Vagina (tissue), 2 donors: ENCODE results near the gene GNAS-AS1.

Source experiments
- POLR2AphosphoS5 ChIP-seq, 2 donors: sonication (generic); formaldehyde crosslinking; IDR thresholded peaks; one replicate each; pipeline ENCODE4 v1.9.0; 2017; ENCODE audit warnings: antibody characterized with exemption in 2 of 2, mild to moderate bottlenecking in 2 of 2, low read depth in 1 of 2; ENCODE audit not compliant: insufficient read depth in 1 of 2
- TF ChIP-seq, protein P1 (sequence below), 3 experiments: fragments of 450-650 bp in 2 of 3; fragments of 200-600 bp in 1 of 3; sonication (generic) in 1 of 3; IDR thresholded peaks; one replicate each; pipeline ENCODE4 v1.5.1; 2017 to 2019; ENCODE audit warnings: antibody characterized with exemption in 3 of 3, mild to moderate bottlenecking in 2 of 3, moderate library complexity in 2 of 3

GRCh38 chr20:58880441-58880840 is 29.7 kb upstream of the GNAS-AS1 start:
- no peak for TF ChIP-seq POLR2AphosphoS5 (IDR thresholded peaks at IDR 0.05; ENCODE audit: insufficient read depth in 1 of 2, low read depth in 1 of 2)
- TF ChIP-seq, protein P1, sequence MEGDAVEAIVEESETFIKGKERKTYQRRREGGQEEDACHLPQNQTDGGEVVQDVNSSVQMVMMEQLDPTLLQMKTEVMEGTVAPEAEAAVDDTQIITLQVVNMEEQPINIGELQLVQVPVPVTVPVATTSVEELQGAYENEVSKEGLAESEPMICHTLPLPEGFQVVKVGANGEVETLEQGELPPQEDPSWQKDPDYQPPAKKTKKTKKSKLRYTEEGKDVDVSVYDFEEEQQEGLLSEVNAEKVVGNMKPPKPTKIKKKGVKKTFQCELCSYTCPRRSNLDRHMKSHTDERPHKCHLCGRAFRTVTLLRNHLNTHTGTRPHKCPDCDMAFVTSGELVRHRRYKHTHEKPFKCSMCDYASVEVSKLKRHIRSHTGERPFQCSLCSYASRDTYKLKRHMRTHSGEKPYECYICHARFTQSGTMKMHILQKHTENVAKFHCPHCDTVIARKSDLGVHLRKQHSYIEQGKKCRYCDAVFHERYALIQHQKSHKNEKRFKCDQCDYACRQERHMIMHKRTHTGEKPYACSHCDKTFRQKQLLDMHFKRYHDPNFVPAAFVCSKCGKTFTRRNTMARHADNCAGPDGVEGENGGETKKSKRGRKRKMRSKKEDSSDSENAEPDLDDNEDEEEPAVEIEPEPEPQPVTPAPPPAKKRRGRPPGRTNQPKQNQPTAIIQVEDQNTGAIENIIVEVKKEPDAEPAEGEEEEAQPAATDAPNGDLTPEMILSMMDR (IDR thresholded peaks at IDR 0.05), result no peak
